Tibial artery (tissue), 4 donors: ENCODE measurements around the gene TEX2.

Source experiments
- DNase-seq, 2 donors: peaks; one replicate each; pipeline ENCODE4 v3.0.0-alpha.2; 2019
- H3K27ac ChIP-seq, 2 donors: fragments of 200-600 bp; sonication (generic) in 1 of 2; 1 replicate in 1 of 2; 2 replicates in 1 of 2; pipeline ENCODE4 v1.5.1; 2018 to 2019; ENCODE audit warnings: mild to moderate bottlenecking in 1 of 2
- H3K27me3 ChIP-seq, 2 donors: fragments of 200-600 bp; sonication (generic) in 1 of 2; one replicate each; pipeline versions ENCODE4 v1.5.1 to v1.6.0; 2016 to 2019
- H3K36me3 ChIP-seq, 3 donors: fragments of 200-600 bp; sonication (generic) in 2 of 3; one replicate each; pipeline ENCODE4 v1.5.1; 2016 to 2019; ENCODE audit warnings: mild to moderate bottlenecking in 2 of 3
- H3K4me1 ChIP-seq, 4 donors: fragments of 200-600 bp; sonication (generic) in 2 of 4; 1 replicate in 3 of 4; 2 replicates in 1 of 4; pipeline ENCODE4 v1.5.1; 2016 to 2019
- H3K4me3 ChIP-seq, 2 donors: fragments of 200-600 bp; sonication (generic) in 1 of 2; 1 replicate in 1 of 2; 2 replicates in 1 of 2; pipeline ENCODE4 v1.5.1; 2018 to 2019; ENCODE audit warnings: mild to moderate bottlenecking in 2 of 2
- H3K9me3 ChIP-seq, 3 donors: fragments of 200-600 bp; sonication (generic) in 1 of 3; one replicate each; pipeline ENCODE4 v1.5.1; 2016 to 2019
- intact Hi-C: fragments of 100-400 bp; cut with DNase I; formaldehyde crosslinking; loops from one replicate; pipeline ENCODE4 v1.15.0; 2023; ENCODE audit warnings: low total_unique reads
- TF ChIP-seq, protein P1 (sequence below), 2 experiments: fragments of 200-600 bp in 1 of 2; fragments of 450-650 bp in 1 of 2; IDR thresholded peaks; one replicate each; pipeline ENCODE4 v1.5.1; 2017 to 2019; ENCODE audit warnings: antibody characterized with exemption in 2 of 2, mild to moderate bottlenecking in 1 of 2, moderate library complexity in 1 of 2

TEX2 gene

DNA sequence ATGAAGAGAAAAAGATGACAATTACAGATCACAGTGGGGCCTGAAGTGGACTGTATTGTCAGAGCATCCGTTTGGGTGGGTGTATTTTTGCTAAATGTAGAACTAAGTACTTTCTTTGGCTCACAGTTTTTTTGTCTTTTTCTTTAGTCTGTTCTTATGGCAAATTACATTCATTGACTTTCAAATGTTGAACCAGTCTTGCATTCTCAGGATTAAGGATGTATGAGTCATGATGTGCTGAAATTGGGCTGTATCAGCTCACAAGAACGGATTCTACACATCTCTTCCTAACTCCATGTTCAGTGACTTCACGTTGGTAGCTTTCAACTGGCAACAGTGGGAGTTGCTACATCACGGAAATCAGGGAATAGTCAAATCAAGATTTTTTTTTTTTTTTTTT lies 66.5 kb downstream of the TEX2 start:
- no peaks in the 10 kb centered on the region for H3K9me3 ChIP-seq
- intact Hi-C loops, result no loop called here
- H3K27me3 ChIP-seq, result no peaks in the 10 kb centered on the region
- H3K4me3 ChIP-seq, result no peak overlapping the region
- TF ChIP-seq, protein P1, sequence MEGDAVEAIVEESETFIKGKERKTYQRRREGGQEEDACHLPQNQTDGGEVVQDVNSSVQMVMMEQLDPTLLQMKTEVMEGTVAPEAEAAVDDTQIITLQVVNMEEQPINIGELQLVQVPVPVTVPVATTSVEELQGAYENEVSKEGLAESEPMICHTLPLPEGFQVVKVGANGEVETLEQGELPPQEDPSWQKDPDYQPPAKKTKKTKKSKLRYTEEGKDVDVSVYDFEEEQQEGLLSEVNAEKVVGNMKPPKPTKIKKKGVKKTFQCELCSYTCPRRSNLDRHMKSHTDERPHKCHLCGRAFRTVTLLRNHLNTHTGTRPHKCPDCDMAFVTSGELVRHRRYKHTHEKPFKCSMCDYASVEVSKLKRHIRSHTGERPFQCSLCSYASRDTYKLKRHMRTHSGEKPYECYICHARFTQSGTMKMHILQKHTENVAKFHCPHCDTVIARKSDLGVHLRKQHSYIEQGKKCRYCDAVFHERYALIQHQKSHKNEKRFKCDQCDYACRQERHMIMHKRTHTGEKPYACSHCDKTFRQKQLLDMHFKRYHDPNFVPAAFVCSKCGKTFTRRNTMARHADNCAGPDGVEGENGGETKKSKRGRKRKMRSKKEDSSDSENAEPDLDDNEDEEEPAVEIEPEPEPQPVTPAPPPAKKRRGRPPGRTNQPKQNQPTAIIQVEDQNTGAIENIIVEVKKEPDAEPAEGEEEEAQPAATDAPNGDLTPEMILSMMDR (IDR thresholded peaks at IDR 0.05), result no peak
- peaks cover 0 to 5% (median 0%) of the 10 kb centered on the region in 4 donors for H3K4me1 ChIP-seq
- peaks cover 0 to 15% (median 9%) of the 10 kb centered on the region in 3 donors for H3K36me3 ChIP-seq
- no peak overlapping the region for H3K27ac ChIP-seq
- DNase-seq, result no peak

DNA sequence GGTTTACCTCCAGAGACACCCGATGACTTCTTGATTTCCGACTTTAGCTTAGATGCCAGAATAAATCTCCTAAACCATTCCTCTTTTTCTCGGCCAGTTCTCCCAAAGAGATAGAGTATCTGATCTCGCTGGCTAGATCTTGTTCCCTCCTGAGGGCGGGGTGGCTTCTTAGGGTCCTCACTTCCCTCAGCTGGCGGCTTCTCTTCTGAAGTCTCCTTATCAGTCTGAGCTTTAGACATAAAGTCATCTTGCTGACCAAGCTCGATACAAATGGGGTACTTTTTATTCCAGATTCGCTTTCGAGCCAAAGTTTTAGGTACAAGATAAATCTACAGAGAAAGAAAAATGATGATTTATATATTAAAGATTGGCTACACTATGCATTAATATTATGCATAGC lies 69.5 kb downstream of the TEX2 start:
- peaks cover 0 to 15% (median 9%) of the 10 kb centered on the region in 3 donors for H3K36me3 ChIP-seq
- H3K4me1 ChIP-seq, result no peaks in the 10 kb centered on the region
- H3K27me3 ChIP-seq, result no peaks in the 10 kb centered on the region
- TF ChIP-seq, protein P1 (IDR thresholded peaks at IDR 0.05), result no peak
- H3K27ac ChIP-seq, result no peak overlapping the region
- H3K9me3 ChIP-seq, result no peaks in the 10 kb centered on the region
- intact Hi-C loops, result no loop called here
- no peak for DNase-seq
- no peak overlapping the region for H3K4me3 ChIP-seq

DNA sequence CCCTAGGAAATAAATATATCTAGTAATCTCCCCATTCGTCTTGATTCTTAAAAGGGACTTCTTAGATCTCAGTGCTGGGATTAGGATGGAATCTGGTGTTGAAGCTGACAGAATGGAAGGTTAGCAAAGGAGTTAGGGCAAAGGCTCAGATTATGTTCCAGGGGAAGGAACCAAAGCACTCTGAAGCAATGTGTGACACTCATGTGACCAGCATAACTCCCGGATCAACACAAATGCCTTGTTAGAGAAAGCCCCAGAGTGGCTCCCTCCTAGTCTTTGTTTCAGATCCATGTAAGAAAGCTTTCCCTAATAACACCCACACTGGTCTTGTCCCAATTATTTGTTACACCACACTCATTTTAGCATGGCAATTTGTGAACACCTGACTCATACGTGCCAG lies 70.5 kb downstream of the TEX2 start:
- intact Hi-C loops, result no loop called here

DNA sequence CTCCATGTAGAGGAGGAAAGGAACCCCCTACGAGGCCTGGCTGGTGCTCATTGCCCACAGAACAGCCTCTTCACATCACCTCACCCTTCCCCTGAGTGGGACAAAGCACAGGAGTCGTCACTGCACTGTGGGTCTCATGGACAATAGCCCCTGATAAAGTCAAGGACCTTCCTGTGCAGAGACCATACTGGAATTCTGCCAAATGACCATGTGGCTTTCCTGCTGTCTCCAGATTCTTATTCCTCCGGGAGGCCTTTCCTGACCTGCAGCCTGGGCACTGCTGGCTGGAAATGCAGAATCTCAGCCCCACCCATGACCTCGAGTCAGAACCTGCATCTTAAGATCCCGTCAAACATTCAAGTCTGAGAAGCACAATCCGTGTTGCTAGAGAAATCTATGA lies 72.6 kb downstream of the TEX2 start:
- intact Hi-C loops, result no loop called here
- Histone ChIP-seq H3K4me3 (no peak overlapping the region), H3K4me1 (peaks cover 0 to 9% (median 5%) of the 10 kb centered on the region in 4 donors), H3K27ac (no peak overlapping the region), H3K9me3 (no peaks in the 10 kb centered on the region), H3K36me3 (peaks cover 0 to 30% (median 9%) of the 10 kb centered on the region in 3 donors), H3K27me3 (no peaks in the 10 kb centered on the region)
- no peak for DNase-seq
- TF ChIP-seq, protein P1 (IDR thresholded peaks at IDR 0.05), result no peak

More for the DNA sequence above, 70.5 kb downstream of the TEX2 start:
- Histone ChIP-seq H3K27ac (no peak overlapping the region), H3K4me1 (no peaks in the 10 kb centered on the region), H3K27me3 (no peaks in the 10 kb centered on the region), H3K36me3 (peaks cover 0 to 23% (median 9%) of the 10 kb centered on the region in 3 donors), H3K9me3 (no peaks in the 10 kb centered on the region), H3K4me3 (no peak overlapping the region)
- TF ChIP-seq, protein P1 (IDR thresholded peaks at IDR 0.05), result no peak
- no peak for DNase-seq

DNA sequence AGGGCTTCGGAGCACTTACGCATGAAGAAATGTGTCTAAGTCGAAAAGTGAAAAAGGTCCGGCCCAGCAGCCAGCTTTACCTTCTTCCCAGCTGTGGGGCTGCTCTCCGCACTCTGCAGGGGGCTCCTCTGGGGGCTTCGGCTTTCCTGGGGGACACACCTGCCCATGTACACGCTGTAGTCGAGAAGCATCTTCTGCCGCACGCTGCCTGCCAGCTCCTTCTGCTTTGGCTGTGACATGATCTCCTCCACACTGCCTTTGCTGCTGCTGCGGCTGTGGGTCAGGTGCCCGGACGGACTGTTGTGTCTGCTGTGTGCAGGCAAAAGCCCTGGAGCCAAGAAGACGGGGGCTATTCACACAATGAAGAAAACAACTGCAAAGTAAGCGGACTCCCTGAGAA lies 75.0 kb downstream of the TEX2 start:
- Histone ChIP-seq H3K27ac (no peak overlapping the region), H3K36me3 (peaks cover 0 to 25% (median 8%) of the 10 kb centered on the region in 3 donors), H3K9me3 (no peaks in the 10 kb centered on the region), H3K4me3 (no peak overlapping the region), H3K27me3 (no peaks in the 10 kb centered on the region), H3K4me1 (peaks cover 0 to 20% (median 9%) of the 10 kb centered on the region in 4 donors)
- DNase-seq, result no peak
- intact Hi-C loops, result no loop called here
- TF ChIP-seq, protein P1 (IDR thresholded peaks at IDR 0.05), result no peak
